ENCODE results near the gene CORO6. TPM values are rescaled to one million over a fixed set of nuclear protein-coding genes. Genes with fewer than 3 reads are reported as not detected.

Gene CORO6
- polyA plus RNA-seq, 1 donor from 2014 or later, result 4.3 TPM

GRCh38 chr17:29566473-29567303, 56.0 kb downstream of the CORO6 start, which contains the start of gene ABHD15:
TSS of gene ABHD15 (minus strand) at chr17:29567037. CDS start at chr17:29566966, 71 bp downstream.
- Histone ChIP-seq H3K9ac (ENCODE audit: low read length) (peak within 1 kb of the TSS; percentile 34), H3K79me2 (replicated peaks; ENCODE audit: insufficient read depth, low read length) (no peaks in the 10 kb centered on the region), H3K4me2 (ENCODE audit: low read length) (peak within 1 kb of the TSS; percentile 58), H3K27ac (ENCODE audit: low read length) (no peak within 1 kb of the TSS), H3K9me3 (ENCODE audit: low read length) (no peaks in the 10 kb centered on the region), H3F3A (ENCODE audit: insufficient read depth, low read length, poor library complexity, severe bottlenecking) (no peaks in the 10 kb centered on the region), H3K9me2 (ENCODE audit: insufficient read depth, low read length) (no peaks in the 10 kb centered on the region), H4K20me1 (ENCODE audit: insufficient read depth) (no peaks in the 10 kb centered on the region), H3K27me3 (ENCODE audit: insufficient read depth, low read depth, low read length) (peaks cover 44% of the 10 kb centered on the region), H3K4me3 (ENCODE audit: low read length) (peak within 1 kb of the TSS; percentile 84), H2AFZ (ENCODE audit: low read depth, low read length) (no peak within 1 kb of the TSS), H3K36me3 (ENCODE audit: insufficient read depth, low read length) (no peaks in the 10 kb centered on the region)
- TF ChIP-seq EP300 (conservative IDR thresholded peaks at IDR 0.05; ENCODE audit: poor library complexity, severe bottlenecking) (no peak), RAD21 (conservative IDR thresholded peaks at IDR 0.05) (no peak), TAF1 (IDR thresholded peaks at IDR 0.05; ENCODE audit: low read depth) (no peak)

GRCh38 chr17:29565643-29566472, 56.9 kb downstream of the CORO6 start:
- H4K20me1 ChIP-seq (ENCODE audit: insufficient read depth), result no peaks in the 10 kb centered on the region
- no peaks in the 10 kb centered on the region for H3K79me2 ChIP-seq (replicated peaks; ENCODE audit: insufficient read depth, low read length)
- no peaks in the 10 kb centered on the region for H3K36me3 ChIP-seq (ENCODE audit: insufficient read depth, low read length)
- H3K9me2 ChIP-seq (ENCODE audit: insufficient read depth, low read length), result no peaks in the 10 kb centered on the region
- no peak overlapping the region for H3K4me2 ChIP-seq (ENCODE audit: low read length)
- H3K9ac ChIP-seq (ENCODE audit: low read length), result no peak overlapping the region
- TF ChIP-seq POLR2AphosphoS5 (IDR thresholded peaks at IDR 0.05) (peak; percentile 89), MXI1 (conservative IDR thresholded peaks at IDR 0.05; ENCODE audit: poor library complexity, severe bottlenecking) (no peak), RAD21 (conservative IDR thresholded peaks at IDR 0.05) (no peak), EZH2 (IDR thresholded peaks at IDR 0.05; ENCODE audit: borderline replicate concordance, insufficient read depth, low read length, poor library complexity, severe bottlenecking) (no peak), EP300 (conservative IDR thresholded peaks at IDR 0.05; ENCODE audit: poor library complexity, severe bottlenecking) (peak; percentile 52), REST (IDR thresholded peaks at IDR 0.05; ENCODE audit: borderline replicate concordance) (no peak), CTCF (IDR thresholded peaks at IDR 0.05; ENCODE audit: poor library complexity, severe bottlenecking) (peak; percentile 26), TAF1 (IDR thresholded peaks at IDR 0.05; ENCODE audit: low read depth) (no peak), SMC3 (conservative IDR thresholded peaks at IDR 0.05; ENCODE audit: poor library complexity) (no peak)
- peak overlapping the region; percentile 48 for H3K4me3 ChIP-seq (ENCODE audit: low read length)
- H3K27ac ChIP-seq (ENCODE audit: low read length), result no peak overlapping the region
- no peaks in the 10 kb centered on the region for H3K9me3 ChIP-seq (ENCODE audit: low read length)
- H3K27me3 ChIP-seq (ENCODE audit: insufficient read depth, low read depth, low read length), result peaks cover 44% of the 10 kb centered on the region
- no peak overlapping the region for H2AFZ ChIP-seq (ENCODE audit: low read depth, low read length)
- no peaks in the 10 kb centered on the region for H3F3A ChIP-seq (ENCODE audit: insufficient read depth, low read length, poor library complexity, severe bottlenecking)

Small RNA genes lying within 50 kb of the gene (small RNA-seq; reads per million reads assigned to genes)
- gene RNU6-920P, result 0 to 0.08 (median 0) reads per million in 3 experiments

Other genes starting within 250 kb of the CORO6 start
- gene TAOK1, start 232.5 kb downstream of the CORO6 start, polyA plus RNA-seq, result 47.5 and 53.2 TPM in 2 replicates
- 0.14 and 0.21 TPM in 2 replicates for gene ABHD15, start 55.9 kb downstream of the CORO6 start, polyA plus RNA-seq
- 18.4 and 23.3 TPM in 2 replicates for gene TP53I13, start 54.2 kb downstream of the CORO6 start, polyA plus RNA-seq
- 20.5 and 41.4 TPM in 2 replicates for gene GIT1, start 33.3 kb downstream of the CORO6 start, polyA plus RNA-seq
- gene ANKRD13B, start 29.8 kb downstream of the CORO6 start, polyA plus RNA-seq, result 35.0 and 42.7 TPM in 2 replicates

Data from neural cell (in vitro differentiated cells).